ENCODE data around the gene FBN1.

Gene FBN1

GRCh38 chr15:48419896-48420295 is 225.6 kb downstream of the FBN1 start:
- DNase-seq: no peak

GRCh38 chr15:48418343-48418742 is 227.2 kb downstream of the FBN1 start:
- no peak for DNase-seq

- no peak for DNase-seq
These were observed 229.2 kb downstream of the FBN1 start for GRCh38 chr15:48416301-48416700.

- DNase-seq: no peak
These were observed 230.2 kb downstream of the FBN1 start for GRCh38 chr15:48415036-48415886.

- no peak for DNase-seq
These were observed 231.5 kb downstream of the FBN1 start for GRCh38 chr15:48414015-48414414.

GRCh38 chr15:48413304-48413703 is 232.2 kb downstream of the FBN1 start:
- no peak for DNase-seq

- no peak for DNase-seq
These were observed 233.4 kb downstream of the FBN1 start for GRCh38 chr15:48411971-48412591.

- no peak for DNase-seq
These were observed 235.9 kb downstream of the FBN1 start for GRCh38 chr15:48409623-48410022.

GRCh38 chr15:48408327-48408726 is 237.2 kb downstream of the FBN1 start:
- DNase-seq: no peak

GRCh38 chr15:48407646-48408045 is 237.9 kb downstream of the FBN1 start:
- no peak for DNase-seq

- DNase-seq: peak; percentile 40
These were observed 238.6 kb downstream of the FBN1 start for GRCh38 chr15:48406911-48407310.

GRCh38 chr15:48406266-48406891 is 239.1 kb downstream of the FBN1 start:
- DNase-seq: no peak

- no peak for DNase-seq
These were observed 242.9 kb downstream of the FBN1 start for GRCh38 chr15:48402427-48403177.

- no peak for DNase-seq
These were observed 245.4 kb downstream of the FBN1 start for GRCh38 chr15:48400086-48400485.

GRCh38 chr15:48397841-48398240 is 247.7 kb downstream of the FBN1 start:
- DNase-seq: no peak

GRCh38 chr15:48396020-48396419 is 249.5 kb downstream of the FBN1 start:
- DNase-seq: no peak

- no peak for DNase-seq
These were observed 249.9 kb downstream of the FBN1 start for GRCh38 chr15:48395521-48396011.

- DNase-seq: no peak
These were observed 250.5 kb downstream of the FBN1 start for GRCh38 chr15:48394970-48395369.

GRCh38 chr15:48393645-48394506 is 251.6 kb downstream of the FBN1 start:
- no peak for DNase-seq

- DNase-seq: no peak
These were observed 253.2 kb downstream of the FBN1 start for GRCh38 chr15:48392356-48392755.

GRCh38 chr15:48391950-48392349 is 253.6 kb downstream of the FBN1 start:
- no peak for DNase-seq

GRCh38 chr15:48389691-48390143 is 255.8 kb downstream of the FBN1 start:
- DNase-seq: no peak

Data from OCI-M1 (cell line).